GM12878 (cell line): Measurements from ENCODE around the gene MAST4. TPM values are rescaled to one million over a fixed set of nuclear protein-coding genes. Genes with fewer than 3 reads are reported as not detected.

Experiments used
- ATAC-seq: fragments of 200-7000 bp; cut with Tn5 transposase; 3 replicates; pipeline ENCODE4 v1.9.1; 2020; ENCODE audit warnings: mild to moderate bottlenecking, moderate library complexity
- BruUV-seq: library from RNA; stranded (reverse); fragments of 400-500 nt; replicated peaks from 2 replicates; lab custom pipeline; 2021; lab: Mats Ljungman, UMichigan
- CTCF ChIA-PET: fragments of 300-600 bp; sonication (Branson Sonifier 250); formaldehyde crosslinking; extraction: SDS; loops from one replicate; lab custom pipeline; 2021; ENCODE audit warnings: inconsistent platforms; lab: Yijun Ruan, JAX
- POLR2A ChIA-PET: fragments of 350-600 bp; formaldehyde crosslinking; extraction: SDS; loops from one replicate; lab custom pipeline; 2021; ENCODE audit warnings: inconsistent platforms; lab: Charles Lee
- RAD21 ChIA-PET: fragments of 300-600 bp; sonication (Branson Sonifier 250); formaldehyde crosslinking; loops from one replicate; lab custom pipeline; 2023; ENCODE audit warnings: antibody characterized with exemption; ENCODE audit not compliant: unreplicated experiment; lab: Charles Lee
- SMC1A ChIA-PET: fragments of 300-600 bp; sonication (Branson Sonifier 250); formaldehyde crosslinking; loops from one replicate; lab custom pipeline; 2023; ENCODE audit not compliant: unreplicated experiment, uncharacterized antibody; lab: Charles Lee
- DNase-seq: peaks from one replicate; pipeline ENCODE4 v3.0.0-alpha.2; 2011; ENCODE audit warnings: low read depth, low spot score
- FAIRE-seq: peaks from 3 replicates; lab custom pipeline; 2011; peaks lifted over from hg19 to GRCh38; lab: Jason Lieb, UNC
- H2AFZ ChIP-seq: 2 replicates; pipeline ENCODE4 v1.6.0; 2011; ENCODE audit warnings: low read depth, low read length, control low read depth; ENCODE audit not compliant: control insufficient read depth
- H3K27ac ChIP-seq: 2 replicates; pipeline ENCODE4 v1.5.1; 2011; ENCODE audit warnings: control low read depth; ENCODE audit not compliant: control insufficient read depth, insufficient read depth
- H3K27me3 ChIP-seq, 2 experiments: replicated peaks in 1 of 2; 2 replicates each; pipeline versions ENCODE4 v1.6.0 to v1.6.1; 2011; ENCODE audit warnings: low read length in 1 of 2; ENCODE audit not compliant: control insufficient read depth in 2 of 2, insufficient read depth in 2 of 2
- H3K36me3 ChIP-seq, 2 experiments: 2 replicates each; pipeline ENCODE4 v1.5.1; 2011; ENCODE audit warnings: low read length in 1 of 2; ENCODE audit not compliant: control insufficient read depth in 2 of 2, insufficient read depth in 2 of 2
- H3K4me1 ChIP-seq: 2 replicates; pipeline ENCODE4 v1.6.1; 2011; ENCODE audit warnings: mild to moderate bottlenecking, low read length, moderate library complexity, mixed read lengths; ENCODE audit not compliant: control insufficient read depth, insufficient read depth
- H3K4me2 ChIP-seq: 2 replicates; pipeline ENCODE4 v1.6.0; 2011; ENCODE audit warnings: control low read depth; ENCODE audit not compliant: control insufficient read depth, insufficient read depth
- H3K4me3 ChIP-seq: fragments of 200-600 bp; sonication (generic); 2 replicates; pipeline ENCODE4 v1.5.1; 2016
- H3K79me2 ChIP-seq: 2 replicates; pipeline ENCODE4 v1.6.0; 2011; ENCODE audit warnings: low read length; ENCODE audit not compliant: control insufficient read depth, insufficient read depth
- H3K9ac ChIP-seq: 2 replicates; pipeline ENCODE4 v1.8.0; 2011; ENCODE audit warnings: low read length, control low read depth, mixed read lengths; ENCODE audit not compliant: control insufficient read depth, insufficient read depth
- H3K9me3 ChIP-seq: replicated peaks from 3 replicates; pipeline ENCODE4 v1.5.1; 2011; ENCODE audit warnings: mild to moderate bottlenecking, low read length; ENCODE audit not compliant: control insufficient read depth, insufficient read depth
- H4K20me1 ChIP-seq: 2 replicates; pipeline ENCODE4 v1.6.0; 2011; ENCODE audit not compliant: control insufficient read depth, insufficient read depth
- CBFB ChIP-seq: IDR thresholded peaks from 2 replicates; pipeline ENCODE4 v1.6.1; 2016; ENCODE audit warnings: antibody characterized with exemption, low read depth
- IKZF2 ChIP-seq, 2 experiments: fragments of 450-650 bp; IDR thresholded peaks; 2 replicates each; pipeline ENCODE4 v1.6.1; 2017; ENCODE audit warnings: mild to moderate bottlenecking in 2 of 2, moderate library complexity in 2 of 2
- IRF3 ChIP-seq: fragments of 450-650 bp; IDR thresholded peaks from 2 replicates; pipeline ENCODE4 v1.6.1; 2014; ENCODE audit warnings: mild to moderate bottlenecking
- POU2F2 ChIP-seq: IDR thresholded peaks from 3 replicates; pipeline ENCODE4 v1.6.1; 2011; ENCODE audit warnings: low read depth, mild to moderate bottlenecking, low read length, borderline replicate concordance
- RAD51 ChIP-seq: fragments of 450-650 bp; IDR thresholded peaks from 2 replicates; pipeline ENCODE4 v1.6.1; 2016; ENCODE audit warnings: moderate library complexity, mild to moderate bottlenecking, inconsistent platforms
- RUNX3 ChIP-seq: IDR thresholded peaks from 2 replicates; pipeline ENCODE4 v1.6.1; 2012; ENCODE audit warnings: low read length, inconsistent platforms
- SPI1 ChIP-seq: IDR thresholded peaks from 2 replicates; pipeline ENCODE4 v1.6.1; 2011; ENCODE audit warnings: low read depth, mild to moderate bottlenecking, low read length, moderate library complexity, borderline replicate concordance; ENCODE audit not compliant: insufficient read depth
- TCF12 ChIP-seq: IDR thresholded peaks from 2 replicates; pipeline ENCODE4 v1.6.1; 2011; ENCODE audit warnings: low read depth, mild to moderate bottlenecking, low read length
- WGBS: methylation state at CpG from one replicate; pipeline ENCODE4 v1.1.6; 2016; ENCODE audit warnings: low lambda C conversion rate; ENCODE audit not compliant: insufficient replicate concordance, insufficient coverage; ENCODE audit errors: missing lambda C conversion rate; 5-methylcytosine and 5-hydroxymethylcytosine counted together
- in situ Hi-C: fragments of 300-500 bp; cut with MboI; formaldehyde crosslinking; loops from 9 replicates; pipeline ENCODE4 v1.14.3; 2018; ENCODE audit warnings: mixed read lengths
- intact Hi-C: fragments of 100-400 bp; cut with micrococcal nuclease; formaldehyde crosslinking; loops from one replicate; pipeline ENCODE4 v1.14.2; 2022; ENCODE audit not compliant: unreplicated experiment
- polyA plus RNA-seq, 11 experiments: library from polyadenylated mRNA; depleted of rRNA in 4 of 11; unstranded in 6 of 11; stranded (reverse) in 5 of 11; fragments of >200 nt; fragmentation: Nextera tagmentation in 4 of 11; fragmentation: Illumina TruSeq in 1 of 11; extraction: Ambion mirVana in 4 of 11; extraction: Trizol in 1 of 11; gene quantifications; 1 replicate in 1 of 11; 2 replicates in 10 of 11; pipeline versions ENCODE4 v1.2.1 to v1.2.3, GENCODE V29; 2011 to 2016; ENCODE audit warnings: inconsistent platforms in 2 of 11, missing spikeins in 2 of 11, low read depth in 1 of 11
- total RNA-seq, 4 experiments: library from RNA; depleted of rRNA in 3 of 4; stranded (reverse); fragments of >200 nt in 3 of 4; fragmentation: Illumina TruSeq in 1 of 4; extraction: Trizol in 1 of 4; gene quantifications; 2 replicates each; pipeline versions ENCODE4 v1.2.1 to v1.2.3, GENCODE V29; 2013 to 2021

MAST4 gene
- total and polyA plus RNA-seq, 10 of the 15 experiments (the other 5 are each of a cell fraction or from before 2014, with no cell fraction given): 0.02 to 1.6 (median 0.29) TPM; not detected in 1

DNA sequence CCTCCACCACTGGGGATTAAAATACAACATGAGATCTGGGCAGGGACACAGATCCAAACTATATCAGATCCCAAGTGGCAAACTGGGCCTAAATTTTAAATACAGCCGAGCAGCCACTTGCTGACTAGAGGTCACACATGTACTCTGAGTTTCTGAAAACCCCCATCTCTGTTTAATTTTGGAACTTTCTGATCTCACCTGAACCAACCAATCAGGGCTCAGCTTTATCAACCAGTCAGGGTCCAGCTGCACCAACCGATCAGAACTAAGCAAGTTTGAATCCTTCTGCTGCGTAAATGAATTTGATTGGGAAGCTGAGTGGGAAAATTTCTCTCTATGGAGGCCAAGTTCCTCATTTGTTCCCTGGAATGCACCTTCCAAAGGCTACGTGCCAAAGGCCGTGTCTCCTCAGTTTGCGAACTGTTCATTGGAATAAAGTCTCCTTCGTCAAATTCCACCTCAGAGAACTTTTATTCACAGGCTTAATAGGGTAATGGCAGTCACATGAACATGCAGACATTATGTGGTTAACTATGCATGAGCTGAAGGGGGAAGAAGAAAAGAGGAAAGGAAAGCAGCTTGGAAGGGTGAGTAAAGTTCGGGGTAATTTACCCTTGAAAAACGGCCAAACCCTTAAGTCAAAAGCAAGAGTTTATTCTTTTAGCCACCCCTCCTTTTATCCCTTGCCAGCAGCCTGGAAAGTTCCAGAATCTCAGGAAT lies 596.7 kb downstream of the MAST4 start:
- ChIA-PET CTCF (interaction anchor here (1.4 to 2.2 kb wide), 2 partner anchors 13 to 14 kb away, joined by 5 to 6 read pairs; no protein-coding TSS in a partner anchor), POLR2A (interaction anchor here (1.4 kb wide), 1 partner anchor 10 kb away, joined by 3 read pairs; no protein-coding TSS in a partner anchor), SMC1A (interaction anchor here (1.0 to 1.2 kb wide), 3 partner anchors 11 to 18 kb away, joined by 3 to 7 read pairs (median 5); no protein-coding TSS in a partner anchor), RAD21 (interaction anchor here (2.1 kb wide), 1 partner anchor 10 kb away, joined by 6 read pairs; no protein-coding TSS in a partner anchor)
- Histone ChIP-seq H3K4me3 (peak overlapping the region; percentile 31; the same call in 1 of the 2 replicates), H3K4me2 (peak overlapping the region; percentile 75), H3K9me3 (no peaks in the 10 kb centered on the region; the same call in 2 of the 3 replicates), H3K79me2 (no peaks in the 10 kb centered on the region), H3K36me3 (no peaks in the 10 kb centered on the region), H4K20me1 (no peaks in the 10 kb centered on the region), H3K27ac (peak overlapping the region; percentile 44), H3K4me1 (peaks cover 30% of the 10 kb centered on the region), H3K27me3 (no peaks in the 10 kb centered on the region; a peak in 1 of 4 replicates), H2AFZ (peak overlapping the region; percentile 64), H3K9ac (no peak overlapping the region; the same call in 1 of the 2 replicates)
- BruUV-seq: no TSS peak
- intact Hi-C loops: no loop called here
- in situ Hi-C loops: no loop called here
- ATAC-seq (peak; percentile 49), FAIRE-seq (no peak), DNase-seq (no peak)
- 22% methylated on average over 9 of the region's 9 CpGs for WGBS
- peak; percentile 52; the same call in 1 of the 2 replicates for TF ChIP-seq SPI1
- peak; percentile 64; the same call in 1 of the 3 replicates for TF ChIP-seq POU2F2
- TF ChIP-seq IKZF2 (IDR thresholded peaks at IDR 0.05): peak in 1 of 2 experiments; percentile 19; a peak in 1 of 4 replicates
- peak; percentile 72 for TF ChIP-seq RUNX3
- TF ChIP-seq IRF3: no peak
- 0 out of 2 replicates have a peak, but pooled peaks have one; percentile 22 for TF ChIP-seq CBFB
- TF ChIP-seq TCF12: no peak
- TF ChIP-seq RAD51: peak; percentile 43; the same call in 1 of the 2 replicates
- TF ChIP-seq, all 136 proteins: peak for 6
